Renal cortex interstitium (tissue), 11 donors: ENCODE data around the gene DYNC1LI1. TPM values are rescaled to one million over a fixed set of nuclear protein-coding genes. Genes with fewer than 3 reads are reported as not detected.
A peak's percentile ranks its signal among the peaks of the same experiment; 100 is the strongest.
"Not testable (repeated sequence)": the region's sequence is repeated elsewhere in the genome, so short reads cannot be mapped to it uniquely, and the experiment has no call there.

Experiments
- DNase-seq, 11 donors: peaks; one replicate each; pipeline ENCODE4 v3.0.0-alpha.2; 2013; ENCODE audit warnings: low read depth in 9 of 11, low spot score in 4 of 11; ENCODE audit errors: extremely low read depth in 1 of 11
- polyA plus RNA-seq, 3 donors: library from polyadenylated mRNA; unstranded; fragments of 120-200 nt; gene quantifications; one replicate each; pipeline ENCODE4 v1.2.1, GENCODE V29; 2013; ENCODE audit not compliant: insufficient read length in 3 of 3

Gene DYNC1LI1
- polyA plus RNA-seq, 3 donors: 34.5 to 45.8 (median 37.8) TPM

DNA sequence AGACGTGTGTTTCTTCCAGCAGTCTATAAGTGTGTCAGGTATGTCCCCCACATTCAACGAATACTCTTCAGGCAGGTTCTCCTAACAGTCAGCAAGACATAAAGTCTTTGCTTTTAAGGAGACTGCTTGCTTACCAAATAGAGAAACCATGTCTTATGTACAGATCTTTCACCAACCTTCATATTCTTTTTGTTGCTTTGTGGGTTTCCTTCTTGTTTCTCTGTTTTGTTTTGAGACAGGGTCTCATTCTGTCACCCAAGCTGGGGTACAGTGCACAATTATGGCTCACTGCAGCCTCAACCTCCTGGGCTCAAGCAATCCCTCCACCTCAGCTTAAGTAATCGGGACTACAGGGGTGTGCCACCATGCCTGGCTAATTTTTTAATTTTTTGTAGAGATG lies 14.3 kb downstream of the DYNC1LI1 start:
- DNase-seq: no peak

- no peak for DNase-seq
Measured at GRCh38 chr3:32553973-32554372, 16.7 kb downstream of the DYNC1LI1 start.

GRCh38 chr3:32553459-32553858 lies 17.2 kb downstream of the DYNC1LI1 start:
- no peak for DNase-seq

- no peak for DNase-seq
Measured at GRCh38 chr3:32552013-32552412, 18.6 kb downstream of the DYNC1LI1 start.

GRCh38 chr3:32551496-32551895 lies 19.2 kb downstream of the DYNC1LI1 start:
- DNase-seq: no peak

GRCh38 chr3:32551087-32551486 lies 19.6 kb downstream of the DYNC1LI1 start:
- DNase-seq: peak in 2 of 11 donors; percentile 5 to 21

GRCh38 chr3:32545305-32545704 lies 25.4 kb downstream of the DYNC1LI1 start:
- DNase-seq: no peak

GRCh38 chr3:32544894-32545293 lies 25.8 kb downstream of the DYNC1LI1 start:
- DNase-seq: no peak

- DNase-seq: no peak
Measured at GRCh38 chr3:32542807-32543206, 27.9 kb downstream of the DYNC1LI1 start.

GRCh38 chr3:32540899-32541298 lies 29.8 kb downstream of the DYNC1LI1 start:
- DNase-seq: no peak

- no peak for DNase-seq
Measured at GRCh38 chr3:32532434-32532833, 38.2 kb downstream of the DYNC1LI1 start.

GRCh38 chr3:32531010-32531647 lies 39.5 kb downstream of the DYNC1LI1 start:
- no peak for DNase-seq

DNA sequence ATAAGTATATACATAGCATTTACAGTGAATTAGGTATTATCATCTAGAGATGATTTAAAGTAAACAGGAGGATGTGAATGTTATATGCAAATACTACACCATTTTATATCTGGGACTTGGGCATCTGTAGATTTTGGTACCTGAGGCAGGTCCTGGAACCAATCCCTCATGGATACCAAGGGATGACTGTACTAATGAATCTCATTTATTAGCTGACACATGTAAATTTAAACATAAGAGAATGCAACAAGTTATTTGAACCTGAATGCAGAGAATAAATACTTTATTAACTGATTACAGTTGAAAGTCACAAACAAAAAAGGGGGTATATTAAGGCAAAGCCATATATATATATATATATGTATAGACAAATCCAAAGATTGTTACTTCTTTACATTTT lies 44.9 kb downstream of the DYNC1LI1 start:
- no peak for DNase-seq

GRCh38 chr3:32522682-32523081 lies 48.0 kb downstream of the DYNC1LI1 start:
- DNase-seq: no peak

DNA sequence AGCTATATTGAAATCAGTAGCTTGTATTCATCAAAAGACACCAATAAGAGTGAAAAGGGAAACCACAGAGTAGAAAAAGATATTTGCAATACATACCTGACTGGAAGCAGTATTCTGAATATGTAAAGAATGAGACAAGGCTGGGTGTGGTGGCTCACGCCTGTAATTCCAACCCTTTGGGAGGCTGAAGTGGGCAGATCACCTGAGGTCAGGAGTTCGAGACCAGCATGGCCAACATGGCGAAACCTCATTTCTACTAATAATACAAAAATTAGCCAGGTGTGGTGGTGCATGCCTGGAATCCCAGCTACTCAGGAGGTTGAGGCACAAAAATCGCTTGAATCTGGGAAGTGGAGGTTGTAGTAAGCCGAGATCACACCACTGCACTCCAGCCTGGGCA lies 51.7 kb downstream of the DYNC1LI1 start:
- not testable (repeated sequence) for DNase-seq

DNA sequence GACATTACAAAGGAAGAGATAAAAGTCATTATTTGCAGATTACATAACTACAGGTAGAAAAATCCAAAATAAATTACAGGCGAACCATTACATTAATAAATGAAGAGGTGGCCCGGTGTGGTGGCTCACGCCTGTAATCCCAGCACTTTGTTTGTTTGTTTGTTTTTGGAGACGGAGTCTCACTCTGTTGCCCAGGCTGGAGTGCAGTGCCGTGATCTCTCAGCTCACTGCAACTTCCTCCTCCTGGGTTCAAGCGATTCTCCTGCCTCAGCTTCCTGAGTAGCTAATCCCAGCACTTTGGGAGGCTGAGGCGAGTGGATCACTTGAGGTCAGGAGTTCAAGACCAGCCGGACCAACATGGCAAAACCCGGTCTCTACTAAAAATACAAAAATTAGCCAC lies 53.9 kb downstream of the DYNC1LI1 start:
- DNase-seq: not testable (repeated sequence)

DNA sequence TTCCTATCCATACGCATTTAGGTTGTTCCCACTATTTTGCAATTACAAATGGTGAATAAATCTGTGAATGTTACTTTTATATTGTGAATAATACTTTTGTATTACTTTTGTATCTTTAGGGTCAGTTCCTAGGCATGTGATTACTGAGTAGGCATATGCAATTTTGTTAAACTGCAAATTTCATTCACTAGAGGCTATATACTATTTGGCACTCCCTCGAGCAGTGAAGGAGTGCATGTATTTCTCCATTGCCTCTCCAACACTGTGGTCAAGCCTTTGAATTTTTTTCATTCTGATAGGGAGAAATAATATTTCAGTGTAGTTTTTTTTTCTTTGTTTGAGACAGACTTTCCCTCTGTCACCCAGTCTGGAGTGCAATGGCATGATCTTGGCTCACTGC lies 59.7 kb downstream of the DYNC1LI1 start:
- DNase-seq: no peak

DNA sequence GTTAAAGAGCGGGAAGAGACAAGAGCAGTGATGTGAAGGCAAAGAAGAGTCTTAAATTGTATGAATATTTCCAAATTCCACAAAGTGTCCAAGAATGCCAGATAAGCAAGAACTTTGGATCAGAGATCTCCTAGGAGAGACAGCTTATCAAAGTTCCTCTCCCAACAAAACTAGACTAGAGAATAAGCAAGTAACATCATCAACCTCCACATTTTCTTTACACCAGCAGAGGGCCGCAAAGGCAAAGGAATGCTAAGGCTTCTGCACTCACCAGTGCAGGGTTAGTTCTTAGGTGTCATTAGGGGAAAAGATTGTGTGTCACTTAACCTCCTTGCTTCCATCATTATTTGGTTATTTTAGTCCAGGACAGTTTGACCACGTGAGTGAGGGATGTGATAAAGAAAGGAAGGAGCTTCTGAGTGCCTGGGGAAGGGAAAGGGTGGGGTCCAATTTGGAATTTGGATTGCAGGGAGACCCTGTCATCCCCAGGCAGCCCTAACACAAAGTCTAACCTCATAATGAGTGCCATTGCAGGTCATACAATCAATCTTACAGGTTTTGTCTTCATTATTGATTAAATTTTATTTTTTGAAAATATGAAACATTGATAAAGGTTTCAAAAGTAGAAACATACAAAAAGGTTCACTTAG lies 60.5 kb downstream of the DYNC1LI1 start:
- DNase-seq: peak in 9 of 11 donors; percentile 40 to 76 (median 56)

GRCh38 chr3:32508711-32509110 lies 61.9 kb downstream of the DYNC1LI1 start:
- DNase-seq: peak in 8 of 11 donors; percentile 19 to 71 (median 47)

DNA sequence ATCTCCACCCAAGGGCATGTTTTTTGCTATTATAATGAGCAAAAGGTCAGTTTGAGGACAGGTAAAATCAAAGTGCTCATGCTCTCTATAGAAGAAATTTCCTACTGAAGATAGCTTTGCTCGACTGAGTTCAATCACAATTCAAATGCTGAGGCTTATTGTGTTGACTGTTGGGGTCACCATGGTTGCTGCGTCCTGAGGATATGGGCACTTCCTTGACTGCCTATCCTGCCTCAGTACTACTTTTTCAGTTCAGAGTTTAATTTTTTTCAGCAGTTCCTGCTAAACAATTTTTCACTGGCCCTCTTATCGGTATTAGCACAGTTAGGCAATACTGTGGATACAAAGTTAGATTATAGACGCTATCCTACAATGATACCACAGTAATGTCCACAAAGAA lies 64.2 kb downstream of the DYNC1LI1 start:
- no peak for DNase-seq

GRCh38 chr3:32502946-32503286 lies 67.7 kb downstream of the DYNC1LI1 start:
- no peak for DNase-seq
